DMS79 (cell line): ENCODE data around the gene GFY.

ENCODE experiments used
- DNase-seq: peaks from one replicate; lab custom pipeline; 2025; lab: John Stamatoyannopoulos, UW

Gene GFY

GRCh38 chr19:49425178-49425577, at the start of gene GFY:
Gene GFY (plus strand): TSS chr19:49425388. CDS start chr19:49426431, 1,043 bp downstream.
- peak; percentile 5 for DNase-seq

- DNase-seq, result no peak
Measured at GRCh38 chr19:49378512-49378911, 46.7 kb upstream of the GFY start.

- DNase-seq, result no peak
Measured at GRCh38 chr19:49380391-49380790, 44.8 kb upstream of the GFY start.

GRCh38 chr19:49382639-49383038, 42.5 kb upstream of the GFY start:
- no peak for DNase-seq

- no peak for DNase-seq
Measured at GRCh38 chr19:49383599-49383998, 41.6 kb upstream of the GFY start.

- no peak for DNase-seq
Measured at GRCh38 chr19:49387936-49388372, 37.2 kb upstream of the GFY start, which contains the start of gene KASH5. Gene KASH5 (plus strand): TSS chr19:49388249. CDS start chr19:49390884, 2,635 bp downstream.

- DNase-seq, result no peak
Measured at GRCh38 chr19:49389406-49389805, 35.8 kb upstream of the GFY start.

- no peak for DNase-seq
Measured at GRCh38 chr19:49390131-49390928, 34.9 kb upstream of the GFY start.

- DNase-seq, result no peak
Measured at GRCh38 chr19:49390929-49391359, 34.2 kb upstream of the GFY start.

GRCh38 chr19:49391581-49392399, 33.4 kb upstream of the GFY start:
- DNase-seq, result peak; percentile 71

- no peak for DNase-seq
Measured at GRCh38 chr19:49393881-49394280, 31.3 kb upstream of the GFY start.

GRCh38 chr19:49395581-49396407, 29.4 kb upstream of the GFY start:
- no peak for DNase-seq

- no peak for DNase-seq
Measured at GRCh38 chr19:49396738-49397505, 28.3 kb upstream of the GFY start.

- peak; percentile 48 for DNase-seq
Measured at GRCh38 chr19:49398001-49398615, 27.1 kb upstream of the GFY start.

GRCh38 chr19:49398931-49399330, 26.3 kb upstream of the GFY start:
- DNase-seq, result no peak

GRCh38 chr19:49400029-49400428, 25.2 kb upstream of the GFY start:
- DNase-seq, result no peak

- DNase-seq, result peak; percentile 97
Measured at GRCh38 chr19:49403404-49404187, 21.6 kb upstream of the GFY start.

- no peak for DNase-seq
Measured at GRCh38 chr19:49407079-49407478, 18.1 kb upstream of the GFY start.

GRCh38 chr19:49407482-49408015, 17.6 kb upstream of the GFY start:
- DNase-seq, result no peak
